ENCODE measurements around the gene POP4.

GRCh38 chr19:29616541-29616940, 10.5 kb downstream of the POP4 start:
- TF ChIP-seq CTCF (IDR thresholded peaks at IDR 0.05), result no peak
- no peak for TF ChIP-seq POLR2A (IDR thresholded peaks at IDR 0.05)

Measured in thyroid gland (tissue), 4 donors.